K562 (cell line): ENCODE results near the gene CARMIL1. TPM values are rescaled to one million over a fixed set of nuclear protein-coding genes. Genes with fewer than 3 reads are reported as not detected.

Experiments used
- CHCHD3 ChIP-seq: fragments of 250-450 bp; sonication (Bioruptor Pico); IDR thresholded peaks from 2 replicates; pipeline ENCODE4 v2.1.2; 2022; ENCODE audit warnings: mild to moderate bottlenecking
- CXXC5 ChIP-seq: fragments of 250-450 bp; sonication (Bioruptor Pico); IDR thresholded peaks from 2 replicates; pipeline ENCODE4 v1.8.0; 2022; ENCODE audit warnings: inconsistent platforms, mild to moderate bottlenecking, moderate library complexity
- FOXK2 ChIP-seq, 2 experiments: fragments of 450-650 bp; IDR thresholded peaks in 1 of 2; conservative IDR thresholded peaks in 1 of 2; 2 replicates each; pipeline ENCODE4 v1.6.1; 2016; ENCODE audit warnings: low read depth in 2 of 2, mild to moderate bottlenecking in 1 of 2
- HLTF ChIP-seq: fragments of 450-650 bp; IDR thresholded peaks from 2 replicates; pipeline ENCODE4 v1.6.1; 2016
- MTA2 ChIP-seq: fragments of 450-650 bp; IDR thresholded peaks from 2 replicates; pipeline ENCODE4 v1.6.1; 2016; ENCODE audit warnings: low read depth
- MTA3 ChIP-seq: fragments of 450-650 bp; formaldehyde crosslinking; IDR thresholded peaks from 2 replicates; pipeline ENCODE4 v1.6.1; 2017; ENCODE audit warnings: mild to moderate bottlenecking, borderline replicate concordance
- NFIC ChIP-seq: fragments of 450-650 bp; IDR thresholded peaks from 2 replicates; pipeline ENCODE4 v1.6.1; 2017; ENCODE audit warnings: mild to moderate bottlenecking, inconsistent platforms
- NR2C2 ChIP-seq, 2 experiments: fragments of 200-800 bp in 1 of 2; sonication (Bioruptor generic) in 1 of 2; sonication (generic) in 1 of 2; formaldehyde crosslinking in 1 of 2; IDR thresholded peaks; 2 replicates each; pipeline versions ENCODE4 v1.6.1 to v1.8.0; 2016 to 2022; ENCODE audit warnings: mild to moderate bottlenecking in 1 of 2, missing compliant biosample characterization in 1 of 2, missing genetic modification characterization in 1 of 2, missing genetic modification reagents in 1 of 2
- PML ChIP-seq: IDR thresholded peaks from 2 replicates; pipeline ENCODE4 v1.6.1; 2012; ENCODE audit warnings: low read length, inconsistent platforms
- POLR2AphosphoS5 ChIP-seq: IDR thresholded peaks from 2 replicates; pipeline ENCODE4 v1.6.1; 2011; ENCODE audit warnings: mild to moderate bottlenecking, low read depth, low read length, moderate library complexity; ENCODE audit not compliant: control insufficient read depth, insufficient read depth
- TCF3 ChIP-seq: sonication (generic); formaldehyde crosslinking; IDR thresholded peaks from 2 replicates; pipeline ENCODE4 v1.4.0; 2020; ENCODE audit warnings: mild to moderate bottlenecking, missing genetic modification reagents
- TRIM24 ChIP-seq, 2 experiments: fragments of 450-650 bp; IDR thresholded peaks; 2 replicates each; pipeline ENCODE4 v1.6.1; 2016
- ZBTB1 ChIP-seq: sonication (generic); formaldehyde crosslinking; IDR thresholded peaks from 2 replicates; pipeline ENCODE4 v1.8.1; 2023; ENCODE audit warnings: missing genetic modification reagents, low read depth, mild to moderate bottlenecking, borderline replicate concordance
- polyA plus RNA-seq, 8 experiments: library from polyadenylated mRNA; depleted of rRNA in 4 of 8; stranded (reverse) in 5 of 8; unstranded in 3 of 8; fragments of >200 nt; fragmentation: Nextera tagmentation in 2 of 8; fragmentation: Illumina TruSeq in 1 of 8; extraction: Ambion mirVana in 2 of 8; extraction: Trizol in 1 of 8; gene quantifications; 2 replicates each; pipeline versions ENCODE4 v1.2.1 to v1.2.3, GENCODE V29; 2011 to 2014; ENCODE audit warnings: inconsistent platforms in 1 of 8, missing spikeins in 1 of 8
- total RNA-seq, 7 experiments: library from RNA; depleted of rRNA in 6 of 7; stranded (reverse); fragments of >200 nt in 6 of 7; fragmentation: Illumina TruSeq in 2 of 7; extraction: Trizol in 2 of 7; gene quantifications; 2 replicates each; pipeline versions ENCODE4 v1.2.1 to v1.2.3, GENCODE V29; 2011 to 2021; ENCODE audit warnings: low replicate concordance in 1 of 7
- TF ChIP-seq, protein P1 (sequence below): IDR thresholded peaks from 3 replicates; pipeline ENCODE4 v1.6.1; 2011; ENCODE audit warnings: borderline replicate concordance, mild to moderate bottlenecking; ENCODE audit not compliant: insufficient read length, insufficient read depth
- TF ChIP-seq, protein P2 (sequence below): fragments of 200-800 bp; sonication (Bioruptor generic); IDR thresholded peaks from 2 replicates; pipeline ENCODE4 v1.6.1; 2017; ENCODE audit warnings: missing genetic modification characterization, missing compliant biosample characterization
- TF ChIP-seq, protein P3 (sequence below): fragments of 200-800 bp; sonication (Bioruptor generic); IDR thresholded peaks from 2 replicates; pipeline ENCODE4 v1.6.1; 2017; ENCODE audit warnings: missing genetic modification characterization, missing compliant biosample characterization
- TF ChIP-seq, protein P4 (sequence below): sonication (generic); IDR thresholded peaks from 2 replicates; pipeline ENCODE4 v1.6.1; 2016
- TF ChIP-seq, protein P5 (sequence below): fragments of 450-650 bp; IDR thresholded peaks from 2 replicates; pipeline ENCODE4 v1.6.1; 2016
- TF ChIP-seq, protein P6 (sequence below): sonication (generic); formaldehyde crosslinking; IDR thresholded peaks from 2 replicates; pipeline ENCODE4 v1.8.1; 2023; ENCODE audit warnings: mild to moderate bottlenecking, missing genetic modification reagents

Gene CARMIL1
- total and polyA plus RNA-seq, 9 of the 15 experiments (the other 6 are each of a cell fraction or from before 2014, with no cell fraction given), result 0.04 to 0.32 (median 0.10) TPM; not detected in 1

DNA sequence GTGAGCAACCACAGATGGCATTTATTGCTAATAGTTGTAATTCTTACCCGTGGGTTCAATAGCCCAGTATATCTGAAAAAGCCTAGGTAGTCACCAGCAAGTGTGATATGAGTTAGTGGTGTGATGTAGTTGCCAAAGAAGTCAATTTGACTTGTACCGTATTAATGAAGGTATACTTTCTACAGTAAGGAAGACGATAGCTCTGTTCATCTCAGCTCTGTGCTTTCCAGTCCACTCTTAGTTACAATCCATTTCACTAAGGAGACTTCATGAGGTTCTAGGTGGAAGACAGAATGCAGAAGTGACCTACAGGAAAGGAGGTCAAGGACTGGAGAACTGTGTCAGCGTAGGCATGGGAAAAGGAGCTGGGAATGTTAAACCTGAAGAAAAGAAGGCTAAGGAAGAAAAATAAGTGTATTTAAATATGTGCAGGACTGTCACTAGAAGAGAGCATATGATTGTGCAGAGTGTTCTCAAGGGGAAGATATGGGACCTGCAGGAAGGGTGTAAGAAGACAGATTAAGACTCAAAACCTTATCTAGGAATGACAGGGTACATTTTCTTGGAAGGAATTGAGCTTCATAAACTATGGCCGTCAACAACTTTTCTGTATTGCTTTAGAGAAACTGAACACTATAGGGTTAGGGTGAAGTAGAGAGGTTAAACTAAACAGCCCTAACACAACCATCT, 255.9 kb downstream of the CARMIL1 start (continued):
- TF ChIP-seq, protein P1, sequence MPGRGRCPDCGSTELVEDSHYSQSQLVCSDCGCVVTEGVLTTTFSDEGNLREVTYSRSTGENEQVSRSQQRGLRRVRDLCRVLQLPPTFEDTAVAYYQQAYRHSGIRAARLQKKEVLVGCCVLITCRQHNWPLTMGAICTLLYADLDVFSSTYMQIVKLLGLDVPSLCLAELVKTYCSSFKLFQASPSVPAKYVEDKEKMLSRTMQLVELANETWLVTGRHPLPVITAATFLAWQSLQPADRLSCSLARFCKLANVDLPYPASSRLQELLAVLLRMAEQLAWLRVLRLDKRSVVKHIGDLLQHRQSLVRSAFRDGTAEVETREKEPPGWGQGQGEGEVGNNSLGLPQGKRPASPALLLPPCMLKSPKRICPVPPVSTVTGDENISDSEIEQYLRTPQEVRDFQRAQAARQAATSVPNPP, result no peak
- peak; percentile 90 for TF ChIP-seq NFIC
- peak; percentile 57 for TF ChIP-seq CXXC5 (CRISPR knock-in tag)
- TF ChIP-seq HLTF, result peak; percentile 79
- TF ChIP-seq CHCHD3 (CRISPR knock-in tag), result no peak
- TF ChIP-seq, protein P2, sequence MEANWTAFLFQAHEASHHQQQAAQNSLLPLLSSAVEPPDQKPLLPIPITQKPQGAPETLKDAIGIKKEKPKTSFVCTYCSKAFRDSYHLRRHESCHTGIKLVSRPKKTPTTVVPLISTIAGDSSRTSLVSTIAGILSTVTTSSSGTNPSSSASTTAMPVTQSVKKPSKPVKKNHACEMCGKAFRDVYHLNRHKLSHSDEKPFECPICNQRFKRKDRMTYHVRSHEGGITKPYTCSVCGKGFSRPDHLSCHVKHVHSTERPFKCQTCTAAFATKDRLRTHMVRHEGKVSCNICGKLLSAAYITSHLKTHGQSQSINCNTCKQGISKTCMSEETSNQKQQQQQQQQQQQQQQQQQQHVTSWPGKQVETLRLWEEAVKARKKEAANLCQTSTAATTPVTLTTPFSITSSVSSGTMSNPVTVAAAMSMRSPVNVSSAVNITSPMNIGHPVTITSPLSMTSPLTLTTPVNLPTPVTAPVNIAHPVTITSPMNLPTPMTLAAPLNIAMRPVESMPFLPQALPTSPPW (CRISPR knock-in tag), result peak; percentile 33; the same call in 1 of the 2 replicates
- no peak for TF ChIP-seq NR2C2 (CRISPR knock-in tag; IDR thresholded peaks at IDR 0.05)
- peak; percentile 63; the same call in 1 of the 2 replicates for TF ChIP-seq NR2C2 (tag; IDR thresholded peaks at IDR 0.05)
- peak; percentile 15 to 47; a peak in 2 of 4 replicates for TF ChIP-seq FOXK2 (conservative IDR thresholded peaks at IDR 0.05 in 1 of 2, IDR thresholded peaks at IDR 0.05 in 1 of 2; ENCODE audit: low read depth in 2 of 2)
- TF ChIP-seq TCF3 (CRISPR knock-in tag), result peak; percentile 93
- TF ChIP-seq, protein P3, sequence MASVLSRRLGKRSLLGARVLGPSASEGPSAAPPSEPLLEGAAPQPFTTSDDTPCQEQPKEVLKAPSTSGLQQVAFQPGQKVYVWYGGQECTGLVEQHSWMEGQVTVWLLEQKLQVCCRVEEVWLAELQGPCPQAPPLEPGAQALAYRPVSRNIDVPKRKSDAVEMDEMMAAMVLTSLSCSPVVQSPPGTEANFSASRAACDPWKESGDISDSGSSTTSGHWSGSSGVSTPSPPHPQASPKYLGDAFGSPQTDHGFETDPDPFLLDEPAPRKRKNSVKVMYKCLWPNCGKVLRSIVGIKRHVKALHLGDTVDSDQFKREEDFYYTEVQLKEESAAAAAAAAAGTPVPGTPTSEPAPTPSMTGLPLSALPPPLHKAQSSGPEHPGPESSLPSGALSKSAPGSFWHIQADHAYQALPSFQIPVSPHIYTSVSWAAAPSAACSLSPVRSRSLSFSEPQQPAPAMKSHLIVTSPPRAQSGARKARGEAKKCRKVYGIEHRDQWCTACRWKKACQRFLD (CRISPR knock-in tag), result peak; percentile 87; the same call in 1 of the 2 replicates
- TF ChIP-seq, protein P4, sequence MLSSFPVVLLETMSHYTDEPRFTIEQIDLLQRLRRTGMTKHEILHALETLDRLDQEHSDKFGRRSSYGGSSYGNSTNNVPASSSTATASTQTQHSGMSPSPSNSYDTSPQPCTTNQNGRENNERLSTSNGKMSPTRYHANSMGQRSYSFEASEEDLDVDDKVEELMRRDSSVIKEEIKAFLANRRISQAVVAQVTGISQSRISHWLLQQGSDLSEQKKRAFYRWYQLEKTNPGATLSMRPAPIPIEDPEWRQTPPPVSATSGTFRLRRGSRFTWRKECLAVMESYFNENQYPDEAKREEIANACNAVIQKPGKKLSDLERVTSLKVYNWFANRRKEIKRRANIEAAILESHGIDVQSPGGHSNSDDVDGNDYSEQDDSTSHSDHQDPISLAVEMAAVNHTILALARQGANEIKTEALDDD, result peak; percentile 72
- TF ChIP-seq, protein P5, sequence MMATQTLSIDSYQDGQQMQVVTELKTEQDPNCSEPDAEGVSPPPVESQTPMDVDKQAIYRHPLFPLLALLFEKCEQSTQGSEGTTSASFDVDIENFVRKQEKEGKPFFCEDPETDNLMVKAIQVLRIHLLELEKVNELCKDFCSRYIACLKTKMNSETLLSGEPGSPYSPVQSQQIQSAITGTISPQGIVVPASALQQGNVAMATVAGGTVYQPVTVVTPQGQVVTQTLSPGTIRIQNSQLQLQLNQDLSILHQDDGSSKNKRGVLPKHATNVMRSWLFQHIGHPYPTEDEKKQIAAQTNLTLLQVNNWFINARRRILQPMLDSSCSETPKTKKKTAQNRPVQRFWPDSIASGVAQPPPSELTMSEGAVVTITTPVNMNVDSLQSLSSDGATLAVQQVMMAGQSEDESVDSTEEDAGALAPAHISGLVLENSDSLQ, result peak; percentile 70
- TF ChIP-seq, protein P6, sequence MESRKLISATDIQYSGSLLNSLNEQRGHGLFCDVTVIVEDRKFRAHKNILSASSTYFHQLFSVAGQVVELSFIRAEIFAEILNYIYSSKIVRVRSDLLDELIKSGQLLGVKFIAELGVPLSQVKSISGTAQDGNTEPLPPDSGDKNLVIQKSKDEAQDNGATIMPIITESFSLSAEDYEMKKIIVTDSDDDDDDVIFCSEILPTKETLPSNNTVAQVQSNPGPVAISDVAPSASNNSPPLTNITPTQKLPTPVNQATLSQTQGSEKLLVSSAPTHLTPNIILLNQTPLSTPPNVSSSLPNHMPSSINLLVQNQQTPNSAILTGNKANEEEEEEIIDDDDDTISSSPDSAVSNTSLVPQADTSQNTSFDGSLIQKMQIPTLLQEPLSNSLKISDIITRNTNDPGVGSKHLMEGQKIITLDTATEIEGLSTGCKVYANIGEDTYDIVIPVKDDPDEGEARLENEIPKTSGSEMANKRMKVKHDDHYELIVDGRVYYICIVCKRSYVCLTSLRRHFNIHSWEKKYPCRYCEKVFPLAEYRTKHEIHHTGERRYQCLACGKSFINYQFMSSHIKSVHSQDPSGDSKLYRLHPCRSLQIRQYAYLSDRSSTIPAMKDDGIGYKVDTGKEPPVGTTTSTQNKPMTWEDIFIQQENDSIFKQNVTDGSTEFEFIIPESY (CRISPR knock-in tag), result no peak
- TF ChIP-seq POLR2AphosphoS5, result peak; percentile 93
- peak; percentile 95 for TF ChIP-seq PML
- TF ChIP-seq MTA3, result no peak
- TF ChIP-seq TRIM24 (IDR thresholded peaks at IDR 0.05), result peak; percentile 90 to 92
- peak; percentile 96 for TF ChIP-seq MTA2
- TF ChIP-seq ZBTB1 (CRISPR knock-in tag), result no peak
